HCEC 1CT (cell line): ENCODE data around the gene DGUOK.

Experiments used
- DNase-seq: peaks from one replicate; pipeline ENCODE4 v3.0.0-alpha.2; 2017

The DGUOK gene

GRCh38 chr2:73983322-73984202 lies 56.9 kb downstream of the DGUOK start:
- DNase-seq, result no peak

- DNase-seq, result no peak
Observed at GRCh38 chr2:73984203-73984921, 57.7 kb downstream of the DGUOK start, which contains the start of gene TET3. Gene TET3, plus strand, starts transcription at chr2:73984910. Its CDS starts 1,494 bp downstream, at chr2:73986404.

- no peak for DNase-seq
Observed at GRCh38 chr2:73984922-73985307, 58.2 kb downstream of the DGUOK start.

GRCh38 chr2:73985308-73986084 lies 58.8 kb downstream of the DGUOK start:
- DNase-seq, result no peak

GRCh38 chr2:73986085-73986681 lies 59.5 kb downstream of the DGUOK start:
- no peak for DNase-seq

- DNase-seq, result no peak
Observed at GRCh38 chr2:73987109-73987947, 60.6 kb downstream of the DGUOK start.

GRCh38 chr2:73987948-73988700 lies 61.4 kb downstream of the DGUOK start:
- no peak for DNase-seq

GRCh38 chr2:73989972-73990371 lies 63.3 kb downstream of the DGUOK start:
- DNase-seq, result no peak

- DNase-seq, result no peak
Observed at GRCh38 chr2:73990531-73990930, 63.9 kb downstream of the DGUOK start.

- no peak for DNase-seq
Observed at GRCh38 chr2:73992036-73992435, 65.4 kb downstream of the DGUOK start.

- DNase-seq, result peak; percentile 24
Observed at GRCh38 chr2:73993376-73993775, 66.7 kb downstream of the DGUOK start.

GRCh38 chr2:73993778-73994177 lies 67.1 kb downstream of the DGUOK start:
- no peak for DNase-seq

- DNase-seq, result no peak
Observed at GRCh38 chr2:73994178-73994831, 67.6 kb downstream of the DGUOK start.

- no peak for DNase-seq
Observed at GRCh38 chr2:73995810-73996209, 69.1 kb downstream of the DGUOK start.

- DNase-seq, result no peak
Observed at GRCh38 chr2:73997813-73998212, 71.1 kb downstream of the DGUOK start.

GRCh38 chr2:73998451-73998850 lies 71.8 kb downstream of the DGUOK start:
- DNase-seq, result no peak

GRCh38 chr2:73998933-73999332 lies 72.3 kb downstream of the DGUOK start:
- DNase-seq, result no peak

GRCh38 chr2:73999881-74000597 lies 73.4 kb downstream of the DGUOK start:
- DNase-seq, result peak; percentile 20

- no peak for DNase-seq
Observed at GRCh38 chr2:74000666-74001065, 74.0 kb downstream of the DGUOK start.

GRCh38 chr2:74001121-74001520 lies 74.4 kb downstream of the DGUOK start:
- DNase-seq, result peak; percentile 9
